Muscle of arm (tissue), 12 donors: Measurements from ENCODE around the gene SLC26A11. TPM values are rescaled to one million over a fixed set of nuclear protein-coding genes. Genes with fewer than 3 reads are reported as not detected.
"Not testable (repeated sequence)": the region's sequence is repeated elsewhere in the genome, so short reads cannot be mapped to it uniquely, and the experiment has no call there.

Source experiments
- DNase-seq: peaks from one replicate; pipeline ENCODE4 v3.0.0-alpha.2; 2013
- polyA plus RNA-seq, 12 donors: library from polyadenylated mRNA; unstranded; fragments of 120-200 nt; gene quantifications; one replicate each; pipeline ENCODE4 v1.2.1, GENCODE V29; 2013; ENCODE audit not compliant: insufficient read length in 12 of 12

SLC26A11 gene
- polyA plus RNA-seq, 12 donors: 6.3 to 16.7 (median 8.8) TPM; not detected in 1

- DNase-seq: no peak
Measured at GRCh38 chr17:80242505-80242904, 22.3 kb downstream of the SLC26A11 start.

- no peak for DNase-seq
Measured at GRCh38 chr17:80243526-80244433, 23.6 kb downstream of the SLC26A11 start.

GRCh38 chr17:80244448-80244847, 24.2 kb downstream of the SLC26A11 start:
- DNase-seq: not testable (repeated sequence)

- no peak for DNase-seq
Measured at GRCh38 chr17:80244871-80245509, 24.8 kb downstream of the SLC26A11 start.

- no peak for DNase-seq
Measured at GRCh38 chr17:80245566-80246265, 25.5 kb downstream of the SLC26A11 start.

GRCh38 chr17:80246266-80246681, 26.0 kb downstream of the SLC26A11 start:
- no peak for DNase-seq

- no peak for DNase-seq
Measured at GRCh38 chr17:80246726-80247125, 26.5 kb downstream of the SLC26A11 start.

- no peak for DNase-seq
Measured at GRCh38 chr17:80247561-80247960, 27.3 kb downstream of the SLC26A11 start.

- DNase-seq: no peak
Measured at GRCh38 chr17:80248001-80248893, 28.0 kb downstream of the SLC26A11 start.

- DNase-seq: no peak
Measured at GRCh38 chr17:80248894-80249710, 28.9 kb downstream of the SLC26A11 start.

- no peak for DNase-seq
Measured at GRCh38 chr17:80251966-80252365, 31.7 kb downstream of the SLC26A11 start.

GRCh38 chr17:80252871-80253270, 32.6 kb downstream of the SLC26A11 start:
- no peak for DNase-seq

- no peak for DNase-seq
Measured at GRCh38 chr17:80253631-80254395, 33.6 kb downstream of the SLC26A11 start.

GRCh38 chr17:80254396-80255251, 34.4 kb downstream of the SLC26A11 start:
- DNase-seq: no peak

GRCh38 chr17:80256034-80256350, 35.8 kb downstream of the SLC26A11 start:
- DNase-seq: no peak

- no peak for DNase-seq
Measured at GRCh38 chr17:80257716-80258213, 37.5 kb downstream of the SLC26A11 start.

GRCh38 chr17:80258296-80258695, 38.1 kb downstream of the SLC26A11 start:
- not testable (repeated sequence) for DNase-seq

- DNase-seq: no peak
Measured at GRCh38 chr17:80259457-80260068, 39.3 kb downstream of the SLC26A11 start.
